Epidermal melanocyte (primary cell): ENCODE data around the gene KCNQ1.
"Not testable (repeated sequence)": the region's sequence is repeated elsewhere in the genome, so short reads cannot be mapped to it uniquely, and the experiment has no call there.

ENCODE experiments used
- DNase-seq: peaks from one replicate; pipeline ENCODE4 v3.0.0; 2011; ENCODE audit warnings: low spot score; ENCODE audit not compliant: insufficient read length

The KCNQ1 gene

GRCh38 chr11:2473361-2474058 is 28.7 kb downstream of the KCNQ1 start:
- no peak for DNase-seq

DNA sequence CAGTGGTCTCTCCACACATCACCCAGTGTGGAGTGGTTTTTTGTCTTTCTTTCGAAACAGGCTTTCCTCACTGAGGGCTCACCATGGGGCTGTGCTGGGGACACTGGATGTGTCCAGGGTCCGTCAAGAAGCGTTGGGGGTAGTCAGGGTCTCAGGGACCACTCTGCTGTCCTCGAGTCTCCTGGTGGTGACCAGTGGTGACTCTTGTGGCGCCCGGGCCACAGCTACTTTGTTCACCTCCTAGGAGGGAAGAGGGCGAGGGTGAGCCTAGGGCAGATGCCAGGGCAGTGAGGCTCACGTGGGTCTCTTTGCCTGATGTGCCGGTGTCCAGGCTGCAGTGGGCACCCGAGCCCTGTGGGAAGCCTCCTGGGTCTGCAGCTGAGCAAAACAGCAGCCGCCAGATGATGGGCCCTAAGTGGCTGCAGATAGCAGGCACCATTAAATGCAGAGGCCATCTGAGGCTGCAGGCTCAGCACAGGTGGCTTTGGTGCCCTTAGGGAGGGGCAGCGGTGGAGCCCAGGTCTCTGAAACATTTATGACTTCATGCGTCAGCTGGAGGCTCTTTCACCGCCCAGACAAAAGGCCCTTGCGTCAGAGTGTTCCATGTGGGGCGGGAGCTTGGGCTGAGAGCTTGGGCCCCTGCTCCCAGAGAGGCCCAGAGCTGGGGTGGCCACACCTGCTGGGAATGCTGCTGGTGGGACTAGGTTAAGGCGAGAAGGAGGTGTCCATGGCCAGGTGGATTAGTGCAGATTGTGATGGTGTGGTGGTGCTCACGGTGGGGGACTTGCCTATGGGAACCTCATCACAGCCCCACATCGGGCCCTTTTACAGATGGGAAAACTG is 29.5 kb downstream of the KCNQ1 start:
- no peak for DNase-seq

DNA sequence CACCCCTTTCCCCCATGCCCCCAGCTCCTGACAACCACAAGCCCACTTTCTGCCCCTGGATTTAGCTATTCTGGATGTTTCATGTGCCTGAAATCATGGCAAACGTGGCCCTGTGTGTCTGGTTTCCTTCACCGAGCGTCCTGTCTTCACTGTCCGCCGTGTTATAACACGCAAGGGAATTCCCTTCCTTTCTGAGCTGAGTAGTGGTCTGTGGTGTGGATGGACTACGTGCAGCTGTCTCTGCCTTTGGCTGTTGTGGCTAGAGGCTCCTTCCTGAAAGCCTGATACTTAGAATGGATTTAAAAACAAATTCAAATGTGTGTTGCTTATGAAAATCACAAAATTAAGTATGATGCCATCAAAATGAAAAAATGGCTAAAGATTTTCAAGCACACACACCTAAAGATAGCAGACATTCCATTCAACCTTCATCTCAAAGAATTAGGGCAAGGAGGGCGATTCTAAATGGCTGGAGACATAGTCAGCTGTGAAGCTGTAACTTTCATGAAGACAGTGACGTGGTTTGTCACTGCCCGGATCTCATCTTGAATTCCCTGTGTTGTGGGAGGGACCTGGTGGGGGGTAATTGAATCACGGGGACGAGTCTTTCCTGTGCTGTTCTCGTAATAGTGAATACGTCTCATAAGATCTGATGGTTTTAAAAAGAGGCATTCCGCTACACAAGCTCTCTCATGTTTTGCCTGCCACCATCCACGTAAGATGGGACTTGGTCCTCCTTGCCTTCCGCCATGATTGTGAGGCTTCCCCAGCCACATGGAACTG is 30.5 kb downstream of the KCNQ1 start:
- no peak for DNase-seq

DNA sequence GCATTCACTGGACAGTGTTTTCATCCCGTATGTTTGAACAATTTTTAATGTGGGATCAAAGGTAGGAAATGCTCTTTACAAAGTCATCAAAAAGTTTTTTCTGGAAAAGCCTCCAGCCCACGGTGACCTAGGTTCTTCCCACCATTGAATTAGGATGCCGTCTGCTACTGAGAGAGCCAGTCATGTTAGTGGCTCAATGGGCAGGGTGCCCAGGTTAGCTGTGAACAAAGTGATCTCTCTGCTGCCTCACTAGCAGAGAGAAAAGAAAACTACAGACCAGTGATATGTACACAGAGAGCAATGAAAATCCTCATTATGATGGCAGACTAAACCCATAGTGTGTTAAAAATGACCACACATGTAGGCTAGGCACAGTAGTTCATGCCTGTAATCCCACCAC is 32.4 kb downstream of the KCNQ1 start:
- DNase-seq: no peak

DNA sequence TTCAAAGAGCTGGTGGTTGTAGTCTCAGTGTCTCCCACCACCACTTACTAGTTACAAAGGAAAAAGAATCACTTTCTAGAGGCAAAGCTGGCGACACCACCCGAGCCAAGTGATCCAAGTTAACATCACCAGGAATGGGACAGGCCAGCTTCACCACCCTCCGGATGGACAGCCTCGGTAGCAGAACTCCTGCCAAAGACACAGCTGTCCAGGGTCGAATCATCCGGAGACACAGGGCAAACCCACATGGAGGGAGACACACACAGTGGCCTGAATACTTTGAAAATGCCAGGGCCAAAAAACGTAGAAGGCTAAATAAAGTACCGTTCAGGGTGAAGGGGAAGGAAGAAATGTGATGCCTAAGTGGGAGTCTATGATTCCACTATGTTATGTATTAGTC is 33.1 kb downstream of the KCNQ1 start:
- DNase-seq: no peak

GRCh38 chr11:2480067-2480873 is 35.5 kb downstream of the KCNQ1 start:
- DNase-seq: not testable (repeated sequence)

DNA sequence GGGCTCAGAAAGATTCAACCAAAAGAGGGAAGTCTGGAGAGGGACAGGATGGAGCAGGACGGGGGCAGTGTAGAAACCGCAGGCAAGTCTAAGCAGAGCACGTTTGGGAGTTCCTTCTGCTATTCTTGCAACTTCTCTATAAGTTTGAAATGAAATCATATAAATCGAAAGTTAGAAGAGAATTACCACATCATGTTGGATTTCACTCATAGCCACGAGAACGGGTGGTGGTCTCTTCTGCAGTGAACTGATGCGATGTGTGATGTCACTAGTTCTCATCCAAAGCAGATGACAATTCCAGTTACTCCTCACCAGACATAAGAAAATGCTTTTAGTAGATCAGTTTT is 36.0 kb downstream of the KCNQ1 start:
- DNase-seq: no peak

- no peak for DNase-seq
These were observed 36.4 kb downstream of the KCNQ1 start for GRCh38 chr11:2481253-2481652.

- no peak for DNase-seq
These were observed 37.4 kb downstream of the KCNQ1 start for GRCh38 chr11:2482204-2482603.

- no peak for DNase-seq
These were observed 37.9 kb downstream of the KCNQ1 start for GRCh38 chr11:2482745-2483144.

DNA sequence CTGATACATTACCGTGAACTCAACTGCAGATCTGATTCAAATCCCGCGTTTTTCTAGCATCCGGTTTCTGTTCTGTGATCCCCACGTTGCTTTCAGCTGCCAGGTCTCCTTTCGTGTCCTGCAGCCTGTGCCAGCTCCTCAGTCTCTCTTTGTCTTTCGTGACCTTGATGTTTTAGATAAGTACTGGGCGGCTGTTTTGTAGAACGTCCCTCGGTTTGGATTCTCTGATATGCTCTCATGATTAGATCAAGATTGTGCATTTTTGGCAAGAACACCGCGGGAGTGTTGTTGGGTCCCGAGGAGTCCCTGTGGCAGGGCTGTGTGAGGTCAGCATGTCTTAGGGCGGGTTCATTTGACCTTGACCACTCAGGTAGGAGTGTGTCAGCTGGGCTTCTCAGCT is 38.6 kb downstream of the KCNQ1 start:
- no peak for DNase-seq

DNA sequence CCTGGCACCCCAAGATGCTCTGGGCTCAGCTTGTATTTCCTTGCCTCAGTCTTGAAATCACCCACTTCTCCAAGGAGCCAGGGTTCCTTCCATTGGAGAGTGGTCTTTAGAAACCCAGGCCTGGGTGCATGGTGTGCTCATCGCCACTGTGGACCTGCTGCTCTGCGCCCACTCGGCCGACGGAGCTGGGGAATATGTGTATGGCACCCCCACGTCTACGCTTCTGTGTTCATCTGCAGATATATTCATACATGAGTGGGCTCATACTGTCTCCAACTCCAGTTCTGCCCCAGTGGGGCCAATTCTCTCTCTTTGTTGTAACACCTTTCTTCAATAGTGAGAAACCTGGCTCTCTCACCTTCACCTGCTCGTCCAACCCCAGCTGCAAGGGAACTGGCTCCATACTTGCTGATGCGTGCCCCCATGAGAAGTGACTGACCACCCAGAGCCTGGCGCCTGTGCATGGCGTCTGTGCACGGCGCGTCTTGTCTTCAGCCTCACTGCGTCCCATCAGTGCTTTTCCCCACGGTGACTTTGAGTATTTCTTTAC is 39.8 kb downstream of the KCNQ1 start:
- no peak for DNase-seq

GRCh38 chr11:2488004-2488403 is 43.2 kb downstream of the KCNQ1 start:
- DNase-seq: no peak

DNA sequence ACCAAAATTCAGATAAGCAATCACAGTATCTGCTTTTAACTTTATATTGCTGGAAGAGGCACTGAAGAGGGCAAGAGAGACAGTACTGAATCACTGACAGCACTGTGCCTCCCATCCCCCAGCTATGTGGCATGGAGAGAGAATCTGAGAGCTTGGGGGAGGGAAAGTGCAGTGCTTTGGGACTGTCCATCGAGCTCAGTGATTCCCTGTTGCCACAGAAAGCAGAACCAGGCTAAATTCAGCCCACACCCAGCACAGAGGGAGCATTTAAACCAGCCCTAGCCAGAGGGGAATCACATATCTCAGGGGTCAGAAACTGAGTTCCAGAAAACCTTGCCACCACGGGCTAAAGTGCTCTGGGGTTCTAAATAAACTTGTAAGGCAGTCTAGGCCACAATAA is 44.3 kb downstream of the KCNQ1 start:
- DNase-seq: no peak

GRCh38 chr11:2497951-2498350 is 53.1 kb downstream of the KCNQ1 start:
- DNase-seq: not testable (repeated sequence)

GRCh38 chr11:2498750-2499149 is 53.9 kb downstream of the KCNQ1 start:
- no peak for DNase-seq

DNA sequence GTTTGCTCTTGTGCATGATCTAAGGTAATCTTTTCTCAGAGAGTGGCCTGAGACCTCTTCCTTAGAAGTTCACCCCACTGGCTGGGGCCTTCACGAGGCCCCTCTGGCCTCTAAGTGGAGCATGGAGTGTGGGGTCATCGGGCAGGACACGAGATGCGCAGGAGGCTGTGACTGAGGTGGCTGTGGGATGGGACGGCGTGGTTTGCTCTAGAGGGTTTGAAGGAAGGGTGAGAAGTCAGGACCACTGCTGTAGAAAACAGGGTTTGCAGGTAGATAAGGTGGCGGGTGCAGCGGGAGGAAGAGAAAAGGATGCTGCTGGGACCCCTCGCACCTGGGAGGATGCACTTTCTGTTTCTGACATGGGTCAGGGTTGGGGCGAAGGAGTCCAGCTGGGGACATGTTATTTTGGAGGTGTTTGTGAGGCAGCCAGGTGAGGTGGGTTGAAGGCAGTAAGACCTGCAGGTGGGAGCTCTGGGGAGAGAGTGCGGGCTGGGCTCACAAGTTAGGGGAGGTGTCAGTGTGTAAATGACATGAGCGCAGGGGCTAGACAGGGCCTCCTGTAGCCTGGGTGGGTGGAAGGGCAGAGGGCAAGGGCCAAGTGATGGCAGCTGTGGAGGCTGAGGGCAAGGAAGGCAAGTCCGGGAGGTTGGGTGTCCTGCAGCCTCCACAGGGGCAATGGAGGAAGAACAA is 62.5 kb downstream of the KCNQ1 start:
- no peak for DNase-seq

GRCh38 chr11:2507945-2508749 is 63.3 kb downstream of the KCNQ1 start:
- no peak for DNase-seq

- DNase-seq: no peak
These were observed 64.0 kb downstream of the KCNQ1 start for GRCh38 chr11:2508793-2509192.
